Measurements from ENCODE around the gene TMEM11.
"Not testable (repeated sequence)": the region's sequence is repeated elsewhere in the genome, so short reads cannot be mapped to it uniquely, and the experiment has no call there.

DNA sequence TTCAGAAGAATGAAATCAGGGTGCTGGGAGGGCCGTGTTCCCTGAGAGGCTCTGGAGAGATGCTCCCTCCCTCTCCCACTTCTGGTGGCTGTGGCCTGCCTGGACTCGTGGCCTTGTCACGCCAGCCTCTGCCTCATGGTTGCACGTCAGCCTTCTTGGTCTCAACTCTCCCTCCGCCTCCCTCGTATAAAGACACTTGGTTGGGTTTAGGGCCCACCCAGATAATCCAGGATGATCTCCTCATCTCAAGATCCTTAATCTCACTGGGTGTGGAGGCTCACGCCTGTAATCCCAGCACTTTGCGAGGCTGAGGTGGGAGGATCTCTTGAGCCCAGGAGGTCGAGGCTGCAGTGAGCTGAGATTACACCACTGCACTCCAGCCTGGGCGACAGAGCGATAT is 13.3 kb upstream of the TMEM11 start:
- TF ChIP-seq, protein P1, sequence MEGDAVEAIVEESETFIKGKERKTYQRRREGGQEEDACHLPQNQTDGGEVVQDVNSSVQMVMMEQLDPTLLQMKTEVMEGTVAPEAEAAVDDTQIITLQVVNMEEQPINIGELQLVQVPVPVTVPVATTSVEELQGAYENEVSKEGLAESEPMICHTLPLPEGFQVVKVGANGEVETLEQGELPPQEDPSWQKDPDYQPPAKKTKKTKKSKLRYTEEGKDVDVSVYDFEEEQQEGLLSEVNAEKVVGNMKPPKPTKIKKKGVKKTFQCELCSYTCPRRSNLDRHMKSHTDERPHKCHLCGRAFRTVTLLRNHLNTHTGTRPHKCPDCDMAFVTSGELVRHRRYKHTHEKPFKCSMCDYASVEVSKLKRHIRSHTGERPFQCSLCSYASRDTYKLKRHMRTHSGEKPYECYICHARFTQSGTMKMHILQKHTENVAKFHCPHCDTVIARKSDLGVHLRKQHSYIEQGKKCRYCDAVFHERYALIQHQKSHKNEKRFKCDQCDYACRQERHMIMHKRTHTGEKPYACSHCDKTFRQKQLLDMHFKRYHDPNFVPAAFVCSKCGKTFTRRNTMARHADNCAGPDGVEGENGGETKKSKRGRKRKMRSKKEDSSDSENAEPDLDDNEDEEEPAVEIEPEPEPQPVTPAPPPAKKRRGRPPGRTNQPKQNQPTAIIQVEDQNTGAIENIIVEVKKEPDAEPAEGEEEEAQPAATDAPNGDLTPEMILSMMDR (IDR thresholded peaks at IDR 0.05 in 4 of 5, conservative IDR thresholded peaks at IDR 0.05 in 1 of 5), result not testable (repeated sequence)
- TF ChIP-seq POLR2A (IDR thresholded peaks at IDR 0.05), result not testable (repeated sequence)
